Activated gamma-delta T cell (primary cell): Measurements from ENCODE around the gene SLC35F3.

Experiments
- DNase-seq: peaks from one replicate; lab custom pipeline; 2025; lab: John Stamatoyannopoulos, UW

SLC35F3 gene

DNA sequence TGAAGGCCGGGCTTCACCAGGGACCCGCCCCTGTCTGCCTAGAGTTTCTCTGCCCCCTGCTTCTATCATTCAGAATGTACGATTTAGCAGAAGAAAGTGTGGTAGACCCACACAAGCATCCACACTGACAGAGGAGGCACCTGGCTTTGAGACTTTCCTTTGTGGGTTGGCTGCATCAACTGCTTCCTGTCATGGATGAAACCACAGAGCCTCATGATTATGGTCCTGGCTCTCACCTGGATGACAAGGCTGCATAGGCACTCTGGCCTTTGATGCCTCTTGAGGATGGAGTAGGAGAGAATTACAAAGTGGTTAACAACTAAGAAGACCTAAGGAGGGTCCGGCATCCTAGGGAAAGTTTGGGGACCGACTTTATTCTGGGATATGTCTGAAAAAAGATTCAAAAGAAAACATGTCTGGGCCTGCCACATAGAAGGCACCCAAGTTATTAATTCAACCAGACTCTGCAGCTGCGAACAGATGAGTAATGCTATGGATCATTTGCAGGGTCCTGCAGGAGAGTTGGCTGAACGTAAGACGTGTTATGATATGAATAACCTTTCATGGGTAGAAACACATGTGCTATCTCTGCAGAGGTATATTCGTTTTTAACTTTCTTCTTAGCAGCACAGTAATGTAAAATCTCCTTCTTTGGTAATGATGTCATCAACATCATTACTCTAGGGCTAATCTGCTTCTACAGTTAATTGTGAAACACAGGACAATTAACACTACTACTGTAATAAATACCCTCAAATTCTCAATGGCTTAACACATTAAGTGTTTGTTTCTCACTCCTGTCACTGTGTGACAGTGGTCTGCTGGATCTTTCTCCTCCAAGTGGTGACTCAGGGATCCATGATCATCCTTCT is 136.2 kb downstream of the SLC35F3 start:
- no peak for DNase-seq

DNA sequence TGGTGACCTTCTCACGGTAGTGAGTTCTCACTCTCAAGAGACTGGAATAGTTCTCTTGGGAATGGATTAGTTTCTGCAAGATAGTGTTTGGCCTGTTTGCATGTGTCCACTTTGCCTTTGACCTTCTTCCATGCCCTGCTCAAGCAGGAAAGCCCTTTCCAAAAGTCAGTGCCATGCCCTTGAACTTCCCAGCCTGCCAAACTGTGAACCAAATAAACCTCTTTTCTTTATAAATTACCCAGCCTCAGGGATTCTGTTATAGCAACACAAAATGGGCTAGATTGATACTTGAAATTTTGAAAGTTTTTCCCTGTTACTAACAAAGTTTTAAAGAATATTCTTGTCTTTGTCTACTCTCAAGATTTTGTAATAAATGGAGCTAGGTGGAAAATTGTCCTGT is 139.6 kb downstream of the SLC35F3 start:
- DNase-seq: no peak

DNA sequence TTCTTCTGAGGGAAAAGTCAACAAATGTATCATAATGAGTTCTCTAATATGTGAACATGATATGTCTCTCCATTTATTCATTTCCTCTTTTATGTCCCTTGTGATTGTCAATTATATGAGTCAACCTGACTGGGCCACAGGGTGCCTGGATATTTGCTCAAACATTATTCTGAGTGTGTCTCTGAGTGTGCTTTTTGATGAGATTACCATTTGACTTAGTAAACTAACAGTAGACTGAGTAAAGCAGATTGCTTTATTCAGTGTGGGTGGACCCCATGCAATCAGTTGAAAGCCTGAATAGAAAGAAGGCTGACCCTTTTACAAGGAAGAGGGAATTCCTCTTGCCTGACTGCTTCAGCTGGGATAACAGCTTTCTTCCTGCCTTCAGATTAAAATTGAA is 142.6 kb downstream of the SLC35F3 start:
- DNase-seq: no peak

DNA sequence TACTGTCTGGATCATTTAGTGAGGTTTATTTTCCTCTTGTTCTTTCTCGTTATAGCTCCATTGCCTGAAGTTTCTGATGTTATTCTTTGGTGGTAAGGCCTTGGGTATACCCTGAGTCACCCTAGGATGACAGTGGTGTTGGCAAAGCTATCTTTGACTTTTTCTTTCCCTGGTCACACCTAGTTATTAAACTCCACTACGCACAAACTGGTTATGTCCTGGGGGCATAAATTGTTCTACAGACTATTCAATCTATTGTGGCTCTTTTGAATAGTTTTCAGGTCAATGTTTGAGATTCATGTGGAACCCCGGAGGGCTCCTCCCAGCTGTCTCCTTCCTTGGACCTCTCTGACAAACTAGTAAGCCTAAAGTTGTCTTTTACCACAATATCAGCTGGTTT is 157.7 kb downstream of the SLC35F3 start:
- no peak for DNase-seq

DNA sequence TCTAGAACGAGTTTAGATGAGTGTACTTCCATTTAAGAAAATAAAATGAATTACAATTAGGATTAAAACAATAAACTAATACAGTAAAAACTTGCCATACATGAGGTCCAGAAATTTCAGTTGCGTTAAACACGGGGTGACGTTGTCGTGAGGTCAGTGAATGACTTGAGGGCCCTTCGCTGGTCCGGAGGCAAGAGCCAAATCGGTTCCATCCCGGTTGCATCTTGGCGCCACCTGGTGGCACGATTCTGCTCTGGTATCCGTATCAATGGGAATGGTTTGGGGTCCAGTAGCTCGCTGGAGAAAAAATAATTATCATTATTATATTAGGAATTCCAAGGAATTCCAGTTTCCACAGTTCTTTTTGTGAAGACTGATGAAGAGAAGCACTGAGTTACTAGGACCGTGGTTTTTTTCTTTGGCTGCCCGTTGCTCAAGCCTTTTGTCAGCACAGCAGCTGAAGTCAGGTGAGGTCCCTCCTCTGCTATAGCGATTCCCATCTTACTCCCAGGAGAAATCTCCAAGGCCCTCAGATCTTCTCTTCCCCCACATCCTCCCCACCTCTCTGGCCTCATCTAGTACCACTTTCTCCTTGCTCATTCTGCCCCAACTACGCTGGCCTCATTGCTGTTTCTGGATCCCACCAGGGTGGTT is 161.4 kb downstream of the SLC35F3 start:
- DNase-seq: no peak

DNA sequence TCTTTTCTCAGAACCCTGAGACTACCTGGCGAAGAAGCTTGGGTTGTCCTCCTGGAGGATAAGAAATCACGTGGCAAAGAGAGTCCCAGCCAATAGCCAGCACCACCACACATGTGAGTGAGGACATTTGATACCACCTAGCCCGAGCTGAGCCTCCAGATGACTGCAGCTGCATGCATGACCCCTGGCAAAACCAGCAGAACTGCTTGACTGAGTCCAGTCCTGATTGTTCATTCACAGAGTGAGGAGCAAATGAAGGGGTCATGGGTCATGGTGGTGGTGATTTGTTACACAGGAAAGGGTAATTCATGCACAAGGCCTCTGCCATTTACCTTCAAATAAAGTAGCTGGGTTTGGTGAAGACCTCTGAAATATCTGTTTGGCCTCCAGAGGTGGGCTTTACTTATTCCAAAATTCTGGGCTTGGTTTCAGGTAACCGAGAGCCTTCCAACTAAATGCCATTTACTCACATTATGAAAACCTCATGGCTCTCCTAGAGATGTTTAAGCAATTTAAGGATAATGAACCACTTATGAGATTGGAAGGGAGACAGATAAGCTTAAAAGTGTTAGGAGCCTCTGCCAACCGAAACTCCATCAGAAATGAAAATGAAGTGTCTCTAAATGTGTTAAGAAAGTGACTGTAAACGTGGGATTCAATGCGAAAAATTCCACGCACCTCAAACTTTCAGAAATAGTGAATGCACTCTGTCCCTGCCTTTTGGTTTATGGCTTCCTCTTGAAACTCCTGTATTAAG is 163.3 kb downstream of the SLC35F3 start:
- no peak for DNase-seq

DNA sequence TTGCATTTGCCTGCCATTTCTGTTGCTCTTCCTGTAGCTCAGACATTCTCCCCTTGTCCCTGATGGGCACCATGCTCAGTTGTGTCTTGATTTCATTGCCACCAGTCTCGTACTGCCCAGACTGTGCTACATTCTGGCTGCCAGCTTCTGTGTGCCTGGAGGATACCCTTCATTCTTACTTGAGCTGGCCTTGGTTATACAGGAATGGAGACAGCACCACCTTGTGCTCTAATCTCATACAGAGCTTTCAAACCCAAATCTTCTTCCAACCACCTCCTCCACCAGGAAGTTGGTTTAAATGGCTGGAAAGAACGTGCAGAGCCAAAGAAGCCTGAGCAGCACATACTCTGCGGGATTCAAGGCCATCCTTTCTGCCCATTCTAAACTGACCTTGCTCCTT is 165.3 kb downstream of the SLC35F3 start:
- DNase-seq: no peak

DNA sequence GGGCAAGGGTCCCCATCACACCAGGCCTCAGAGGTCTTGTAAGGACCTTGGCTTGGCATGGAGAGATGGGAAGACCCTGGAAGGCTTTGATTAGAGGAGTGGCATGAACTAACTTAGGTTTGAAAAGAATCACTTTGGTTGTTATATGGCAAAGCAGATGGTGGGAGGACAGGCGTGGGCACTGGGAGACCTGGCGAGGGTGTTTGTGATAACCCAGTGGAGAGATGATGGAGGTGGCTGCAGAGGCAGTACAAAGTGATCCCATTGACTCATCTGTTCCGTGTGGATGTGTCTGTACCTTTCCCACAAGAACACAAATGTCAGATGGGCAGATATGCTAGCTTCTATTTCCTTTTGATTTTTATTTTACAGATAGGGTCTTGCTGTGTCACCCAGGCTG is 168.3 kb downstream of the SLC35F3 start:
- DNase-seq: no peak

DNA sequence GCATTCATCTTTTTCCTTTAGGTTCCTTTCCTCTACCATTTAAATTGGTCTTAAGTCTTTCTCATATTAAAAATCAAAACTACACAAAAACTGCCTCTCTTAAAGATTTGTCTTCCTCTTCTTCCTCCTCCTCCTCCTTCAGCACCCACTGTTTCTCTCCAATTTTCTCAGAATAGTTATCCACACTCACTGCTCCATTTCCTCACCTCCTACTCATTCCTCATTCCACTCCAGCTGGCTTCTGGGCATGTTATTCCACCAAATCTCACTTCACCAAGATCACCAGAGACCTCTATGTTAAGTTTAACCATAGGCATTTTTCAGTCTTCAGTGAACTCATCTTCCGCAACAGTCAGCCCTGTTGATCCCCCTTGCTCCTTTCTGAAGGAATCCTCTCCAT is 173.7 kb downstream of the SLC35F3 start:
- no peak for DNase-seq

DNA sequence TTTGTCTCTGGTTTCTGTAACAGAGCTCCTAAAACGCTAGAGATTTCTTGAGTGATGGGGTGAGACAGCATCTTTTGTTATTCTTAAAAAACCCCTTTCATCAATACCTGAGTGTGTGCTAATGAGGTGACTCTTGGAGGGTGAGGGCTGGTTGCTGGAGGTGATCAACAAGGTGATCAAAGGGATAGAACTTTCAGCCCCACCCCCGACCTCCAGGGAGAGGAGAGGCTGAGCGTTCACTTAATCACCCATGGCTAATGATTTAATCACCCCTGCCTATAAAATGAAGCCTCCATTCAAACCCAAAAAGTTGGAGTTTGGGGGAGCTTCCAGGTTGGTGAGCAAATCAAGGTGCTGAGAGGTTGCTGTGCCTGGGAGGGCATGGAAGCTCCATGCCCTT is 175.4 kb downstream of the SLC35F3 start:
- DNase-seq: no peak

DNA sequence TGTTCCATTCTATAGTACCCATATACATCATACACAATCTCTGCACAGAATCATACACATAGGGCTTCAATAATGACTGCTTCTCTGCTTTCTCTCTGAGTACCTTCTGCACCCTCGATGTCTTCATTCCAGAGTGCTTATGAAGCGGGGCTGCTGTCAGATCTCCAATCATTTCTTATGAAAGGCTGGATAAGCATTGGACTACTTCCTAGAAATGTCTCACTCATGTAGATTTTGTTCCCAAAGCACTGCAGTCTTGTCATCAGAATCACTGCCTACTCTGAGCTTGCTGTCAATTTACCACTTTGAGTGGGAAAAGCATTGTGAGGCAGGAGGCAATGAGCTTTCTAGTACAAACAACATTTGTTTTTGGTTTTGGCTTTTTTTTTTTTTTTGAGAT is 179.0 kb downstream of the SLC35F3 start:
- no peak for DNase-seq

DNA sequence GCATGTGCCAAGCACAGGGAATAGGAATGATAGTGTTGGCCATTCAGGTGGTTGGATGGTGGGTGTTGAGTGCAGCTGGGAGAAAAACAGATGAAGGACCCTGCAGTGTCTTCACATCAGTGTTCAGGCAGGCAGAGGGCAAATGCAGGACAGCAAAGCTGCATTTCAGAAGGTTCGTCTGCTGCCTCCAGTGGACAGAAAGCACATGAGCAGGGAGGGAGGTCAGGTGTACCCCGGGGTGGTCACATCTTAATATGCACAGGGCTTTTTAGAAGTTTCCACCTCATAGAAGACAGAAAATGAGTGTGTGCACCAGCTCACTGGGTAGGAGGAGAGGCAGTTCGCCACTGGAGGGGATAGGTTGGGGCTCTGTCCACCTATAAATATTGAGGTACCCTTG is 184.9 kb downstream of the SLC35F3 start:
- no peak for DNase-seq

DNA sequence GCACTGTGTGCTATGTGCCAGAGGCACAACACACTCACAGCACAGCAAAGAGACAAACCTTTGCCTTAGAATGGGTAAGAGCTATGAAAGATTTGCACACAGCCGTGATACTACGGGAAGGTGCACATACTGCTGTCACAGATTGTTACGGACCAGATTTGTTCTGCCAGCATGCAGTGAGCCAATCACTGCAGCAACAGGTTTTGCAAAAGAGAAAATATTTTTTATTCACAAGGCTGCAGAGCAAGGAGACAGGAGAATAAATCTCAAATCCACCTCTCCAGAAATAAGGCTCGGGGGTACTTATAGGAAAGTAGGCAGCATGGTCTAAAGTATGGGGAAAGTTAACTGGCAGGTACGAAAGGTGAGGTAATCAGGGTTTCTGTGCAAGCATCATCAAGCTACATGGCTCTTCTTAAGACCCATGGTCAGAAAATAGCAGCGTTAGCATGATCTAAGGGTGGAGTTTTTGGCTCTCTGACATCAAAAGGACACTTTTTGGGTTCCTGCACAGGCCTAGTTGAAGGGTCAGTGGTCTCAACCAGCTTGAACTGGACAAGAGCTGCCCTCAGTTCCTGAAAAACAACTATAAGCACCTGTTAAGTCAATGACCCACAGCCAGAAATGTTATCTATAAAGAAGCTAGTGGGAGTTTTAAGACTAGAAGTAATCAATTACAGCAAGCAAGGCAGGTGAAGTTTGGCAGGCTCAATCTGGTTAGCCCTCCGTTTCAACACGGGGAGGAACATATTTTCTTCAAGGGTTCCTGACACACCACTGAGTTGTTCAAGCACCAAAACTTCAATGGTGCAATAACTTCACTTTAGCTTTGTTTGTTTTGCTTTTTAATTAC is 186.0 kb downstream of the SLC35F3 start:
- DNase-seq: no peak

DNA sequence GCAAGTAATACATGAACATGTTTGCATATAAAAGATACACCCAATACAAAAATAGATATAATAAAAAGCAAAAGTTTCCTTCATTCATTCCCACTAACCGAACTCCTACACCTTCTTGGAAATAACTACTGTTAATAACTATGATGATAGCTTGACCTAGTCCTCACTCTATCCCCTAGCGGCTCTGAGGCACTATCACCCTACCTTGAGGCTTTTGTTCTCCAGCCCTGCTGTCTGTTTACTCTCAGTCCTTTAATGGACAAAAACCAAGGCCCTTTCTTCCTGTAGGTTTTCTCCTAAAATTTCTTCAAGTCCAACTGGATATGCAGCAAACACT is 186.6 kb downstream of the SLC35F3 start:
- no peak for DNase-seq

DNA sequence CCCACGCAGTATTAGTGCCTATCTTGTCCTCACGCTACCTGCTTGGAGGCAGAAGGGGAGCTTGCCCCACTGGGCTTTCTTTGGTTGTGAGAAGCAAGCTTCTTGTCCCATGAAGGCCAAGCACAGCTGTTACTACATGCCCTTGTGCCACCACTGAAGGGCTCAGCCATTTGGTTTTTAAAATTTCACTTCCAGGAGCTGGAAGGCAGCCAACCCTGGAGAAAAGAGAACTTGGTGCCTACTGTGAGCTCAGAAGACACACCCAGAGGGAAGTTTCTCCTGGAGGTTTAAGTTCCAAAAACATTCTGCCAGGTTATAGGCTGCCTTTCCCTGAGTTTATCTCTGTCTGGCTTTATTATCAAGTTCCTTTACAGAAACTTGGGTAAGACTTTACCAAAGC is 187.4 kb downstream of the SLC35F3 start:
- no peak for DNase-seq

DNA sequence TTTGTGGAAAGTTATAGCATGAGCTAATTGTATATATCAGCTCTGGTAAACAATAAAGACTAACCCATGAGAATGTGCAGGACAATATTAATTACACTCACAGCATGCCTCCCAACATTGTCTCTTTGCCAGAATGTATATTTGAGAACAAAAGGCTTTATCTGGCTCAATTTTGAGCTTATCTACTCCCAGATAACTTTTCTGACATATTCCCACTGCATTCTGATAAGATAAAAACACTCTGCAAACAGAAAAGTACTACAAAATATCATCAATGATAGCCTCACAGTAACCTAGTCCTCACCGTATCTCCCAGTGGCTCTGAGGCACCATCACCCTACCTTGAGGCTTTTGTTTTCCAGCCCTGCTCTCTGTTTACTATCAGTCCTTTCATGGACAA is 188.6 kb downstream of the SLC35F3 start:
- DNase-seq: no peak

DNA sequence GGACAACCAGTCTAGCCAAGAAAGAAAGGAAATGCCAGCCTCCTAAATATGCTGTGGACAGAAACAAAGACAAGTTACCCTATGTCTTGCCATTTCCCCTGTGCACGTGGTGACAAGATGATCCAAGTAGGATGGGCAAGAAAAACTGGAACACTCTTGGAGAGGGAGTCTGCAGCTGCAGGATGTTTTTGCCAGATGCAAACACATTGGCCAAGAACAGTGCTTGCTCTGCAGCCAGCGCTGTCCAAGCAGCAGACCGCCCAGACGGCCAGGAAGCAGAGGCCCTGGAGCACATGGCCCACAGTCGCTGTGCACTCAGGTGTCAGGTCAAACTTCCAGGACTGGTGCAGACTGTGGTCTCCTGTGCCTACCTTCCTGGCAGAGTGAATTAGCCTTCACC is 189.3 kb downstream of the SLC35F3 start:
- no peak for DNase-seq

DNA sequence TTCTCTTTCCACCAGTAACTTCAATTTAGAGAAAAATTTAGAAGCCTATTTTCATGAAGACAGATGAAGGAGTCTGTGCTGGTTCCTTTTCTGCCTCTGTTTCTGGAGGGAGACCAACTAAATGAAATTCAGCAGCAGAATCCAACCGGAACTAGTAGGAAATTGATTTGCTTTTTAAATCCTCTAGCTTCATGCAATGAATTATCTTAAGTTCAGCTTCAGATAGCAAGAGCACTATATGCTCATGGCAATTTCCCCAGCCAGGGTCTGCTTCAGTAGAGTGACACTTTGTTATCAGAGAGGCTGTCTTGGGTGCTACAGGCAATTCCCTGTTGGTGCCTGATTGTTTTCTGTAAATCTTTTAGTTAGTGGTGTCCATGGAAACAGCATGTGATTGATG is 189.7 kb downstream of the SLC35F3 start:
- DNase-seq: no peak

DNA sequence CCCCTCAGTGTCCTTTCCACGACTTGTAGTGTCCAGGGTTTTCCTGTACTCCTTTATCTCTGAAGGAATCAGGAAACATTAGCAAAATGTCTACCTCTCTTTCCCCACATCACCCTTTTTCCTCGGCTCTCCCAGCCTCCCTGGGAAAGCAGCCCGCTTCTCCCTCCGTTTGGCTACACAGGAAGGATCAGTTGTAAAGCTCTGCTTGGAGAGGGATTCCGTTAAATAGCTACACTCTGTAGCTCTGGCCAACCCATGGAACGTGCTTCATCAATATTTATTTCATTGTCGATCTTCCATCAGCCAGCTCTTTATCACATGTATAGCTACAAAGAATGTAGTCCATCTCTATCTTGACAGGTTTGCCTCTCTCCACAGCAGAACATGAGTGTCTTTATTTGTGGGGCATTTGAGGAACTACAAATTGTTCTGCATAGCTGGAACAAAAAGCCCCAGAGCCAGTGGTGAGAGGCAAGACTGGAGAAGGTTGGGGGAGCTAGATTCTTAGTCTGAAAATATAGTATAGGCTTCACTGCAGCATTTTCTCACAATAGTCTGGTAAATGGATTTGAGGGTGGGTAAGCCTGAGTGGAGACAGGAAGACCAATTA is 191.8 kb downstream of the SLC35F3 start:
- no peak for DNase-seq

DNA sequence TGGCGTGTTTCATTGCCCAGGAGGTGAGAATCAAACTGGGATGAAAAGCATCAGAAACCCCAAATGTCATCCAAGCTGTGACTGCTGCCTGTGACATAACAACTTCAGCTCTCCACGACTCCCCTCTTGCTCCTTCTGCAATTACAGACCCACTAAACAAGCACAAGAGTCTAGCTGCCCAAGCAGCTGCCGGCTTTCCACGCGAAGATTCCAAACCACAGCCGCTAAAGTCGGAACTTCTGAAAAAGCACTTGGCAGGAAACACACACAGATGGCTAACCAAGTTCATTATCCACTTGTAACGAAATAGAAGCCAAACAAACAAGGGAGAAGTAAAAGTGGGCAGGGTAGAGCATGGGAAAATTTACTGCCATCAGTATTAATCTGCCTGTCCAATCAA is 198.1 kb downstream of the SLC35F3 start:
- no peak for DNase-seq

DNA sequence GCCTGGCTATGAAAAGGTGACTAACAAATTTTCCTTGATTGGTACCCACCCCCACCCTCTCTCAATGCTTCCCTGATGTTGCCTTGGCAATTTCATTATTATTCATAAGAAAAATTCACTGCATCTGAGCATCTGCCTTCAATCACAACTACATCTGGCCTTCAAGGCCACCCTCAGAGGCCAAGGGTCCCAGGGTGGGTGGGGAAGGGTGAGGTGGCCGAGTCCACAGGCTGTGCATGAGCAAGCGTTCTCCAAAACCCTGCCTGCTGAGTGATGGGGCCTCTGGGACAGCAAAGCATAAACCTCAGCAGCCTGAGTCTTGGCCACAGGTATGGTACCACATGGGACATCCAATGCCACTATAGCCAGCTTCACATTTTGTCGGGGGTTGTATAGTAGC is 198.7 kb downstream of the SLC35F3 start:
- no peak for DNase-seq

DNA sequence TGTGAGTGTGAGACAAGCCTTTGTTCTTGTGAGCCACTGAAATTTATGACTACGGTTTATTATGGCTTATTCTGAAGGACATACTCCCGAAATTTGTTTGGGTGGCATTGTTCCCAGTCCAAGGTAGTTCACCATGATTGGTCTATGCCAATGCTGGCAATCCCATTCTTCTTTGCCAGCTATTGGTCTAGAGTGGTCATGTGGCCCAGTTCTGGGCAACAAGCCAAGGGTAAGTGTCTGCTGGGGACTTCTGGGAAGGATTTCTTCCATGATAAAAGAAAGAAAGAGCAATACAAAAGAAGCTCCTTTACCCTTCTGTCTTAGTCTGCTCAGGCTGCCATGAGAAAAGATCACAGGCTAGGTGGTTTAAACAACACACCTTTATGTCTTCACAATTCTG is 201.6 kb downstream of the SLC35F3 start:
- DNase-seq: no peak
